ENCODE results near the gene MPL. TPM values are rescaled to one million over a fixed set of nuclear protein-coding genes. Genes with fewer than 3 reads are reported as not detected.
"Not testable (repeated sequence)": the region's sequence is repeated elsewhere in the genome, so short reads cannot be mapped to it uniquely, and the experiment has no call there.

Gene MPL
- total RNA-seq, 2 donors from 2014 or later: not detected

DNA sequence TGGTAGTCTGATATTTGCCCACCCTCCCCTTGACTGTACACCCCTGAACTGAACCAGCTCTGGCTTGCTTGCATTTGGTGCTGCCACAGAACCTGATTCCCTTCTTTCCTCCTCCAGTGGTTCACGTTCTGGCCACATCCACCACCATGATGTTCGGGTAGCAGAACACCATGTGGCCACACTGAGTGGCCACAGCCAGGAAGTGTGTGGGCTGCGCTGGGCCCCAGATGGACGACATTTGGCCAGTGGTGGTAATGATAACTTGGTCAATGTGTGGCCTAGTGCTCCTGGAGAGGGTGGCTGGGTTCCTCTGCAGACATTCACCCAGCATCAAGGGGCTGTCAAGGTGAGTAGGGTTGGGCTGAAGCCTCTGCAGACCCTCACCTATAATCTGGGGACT is 23.0 kb downstream of the MPL start:
- Mint-ChIP-seq H3K27me3 (no peaks in the 10 kb centered on the region), H3K4me1 (ENCODE audit: low read depth in 2 of 2) (peaks cover 47 to 59% of the 10 kb centered on the region in 2 donors), H3K36me3 (peaks cover 22% of the 10 kb centered on the region), H3K9me3 (no peaks in the 10 kb centered on the region), H3K27ac (peak overlapping the region; percentile 15 to 70), H3K4me3 (peak overlapping the region; percentile 97)
- ATAC-seq (no peak), DNase-seq (ENCODE audit: low spot score) (no peak)

- Mint-ChIP-seq H3K4me3 (no peak overlapping the region), H3K27ac (peak overlapping the region; percentile 76 to 84), H3K27me3 (no peaks in the 10 kb centered on the region), H3K4me1 (ENCODE audit: low read depth in 2 of 2) (peaks cover 57 to 62% of the 10 kb centered on the region in 2 donors), H3K36me3 (peaks cover 22% of the 10 kb centered on the region), H3K9me3 (no peaks in the 10 kb centered on the region)
- ATAC-seq (no peak), DNase-seq (ENCODE audit: low spot score) (no peak)
These were observed 25.8 kb downstream of the MPL start for GRCh38 chr1:43363283-43363934.

DNA sequence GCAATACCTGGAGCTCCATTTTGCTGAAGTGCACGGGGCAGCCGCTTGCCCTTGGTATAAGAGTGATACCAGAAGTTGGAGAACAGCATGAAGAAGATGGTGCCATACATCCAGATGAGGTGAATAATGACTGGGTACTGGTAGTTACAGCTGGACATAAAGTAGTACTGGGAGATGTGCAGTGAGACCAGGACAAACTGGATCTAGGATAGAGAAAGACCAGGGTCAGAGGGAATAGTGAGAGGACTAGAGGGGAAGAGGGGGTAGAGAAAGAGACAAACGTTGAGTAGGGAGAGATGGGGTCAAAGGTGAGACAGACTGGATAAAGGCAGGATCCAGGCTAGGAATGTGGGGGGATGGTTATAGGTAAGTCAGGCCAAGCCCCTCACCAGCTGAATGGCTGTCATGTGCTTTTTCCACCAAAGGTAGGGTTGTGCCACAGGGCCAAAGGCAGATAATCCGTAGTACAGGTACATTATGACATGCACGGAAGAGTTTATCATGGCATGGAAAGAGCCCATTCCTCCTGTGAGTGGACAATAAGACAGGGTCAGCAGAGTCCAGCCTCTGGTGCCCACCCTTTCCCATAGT is 26.4 kb downstream of the MPL start:
- no peak overlapping the region for H3K4me3 Mint-ChIP-seq
- peaks cover 22% of the 10 kb centered on the region for H3K36me3 Mint-ChIP-seq
- no peaks in the 10 kb centered on the region for H3K9me3 Mint-ChIP-seq

DNA sequence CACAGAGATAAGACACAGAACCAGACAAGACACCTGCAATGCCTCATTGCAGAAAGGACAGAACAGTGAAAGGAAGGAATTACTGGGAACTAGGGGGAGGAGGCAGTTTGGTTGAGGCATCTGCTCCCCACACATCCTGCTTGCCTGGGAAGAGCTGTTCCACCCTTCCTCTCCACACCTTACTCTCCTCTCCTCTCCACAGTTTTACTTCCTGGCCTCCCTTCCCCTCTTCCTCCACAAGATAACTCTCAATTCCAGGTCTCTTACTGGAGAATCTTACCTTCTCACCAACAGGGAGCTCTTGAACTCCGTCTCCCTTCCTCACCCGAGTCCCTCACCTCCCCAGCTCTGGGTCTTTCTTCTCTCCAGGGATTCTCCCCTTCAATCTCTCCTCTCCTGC is 28.1 kb downstream of the MPL start:
- Mint-ChIP-seq H3K27ac (peak overlapping the region; percentile 76 to 84), H3K4me3 (peak overlapping the region; percentile 94), H3K27me3 (no peaks in the 10 kb centered on the region), H3K4me1 (ENCODE audit: low read depth in 2 of 2) (peaks cover 54 to 58% of the 10 kb centered on the region in 2 donors), H3K36me3 (peaks cover 22% of the 10 kb centered on the region), H3K9me3 (no peaks in the 10 kb centered on the region)
- DNase-seq (ENCODE audit: low spot score) (no peak), ATAC-seq (no peak)

More for the DNA sequence above, 26.4 kb downstream of the MPL start:
- ATAC-seq (no peak), DNase-seq (ENCODE audit: low spot score) (no peak)
- Mint-ChIP-seq H3K4me1 (ENCODE audit: low read depth in 2 of 2) (peaks cover 60 to 66% of the 10 kb centered on the region in 2 donors), H3K27me3 (no peaks in the 10 kb centered on the region), H3K27ac (peak overlapping the region; percentile 76 to 84)

GRCh38 chr1:43366179-43366578 is 28.6 kb downstream of the MPL start:
- Mint-ChIP-seq H3K27me3 (no peaks in the 10 kb centered on the region), H3K9me3 (no peaks in the 10 kb centered on the region), H3K27ac (peak overlapping the region; percentile 76 to 84), H3K36me3 (peaks cover 21% of the 10 kb centered on the region), H3K4me1 (ENCODE audit: low read depth in 2 of 2) (peaks cover 54 to 59% of the 10 kb centered on the region in 2 donors), H3K4me3 (peak overlapping the region; percentile 94)
- DNase-seq (ENCODE audit: low spot score) (no peak), ATAC-seq (no peak)

DNA sequence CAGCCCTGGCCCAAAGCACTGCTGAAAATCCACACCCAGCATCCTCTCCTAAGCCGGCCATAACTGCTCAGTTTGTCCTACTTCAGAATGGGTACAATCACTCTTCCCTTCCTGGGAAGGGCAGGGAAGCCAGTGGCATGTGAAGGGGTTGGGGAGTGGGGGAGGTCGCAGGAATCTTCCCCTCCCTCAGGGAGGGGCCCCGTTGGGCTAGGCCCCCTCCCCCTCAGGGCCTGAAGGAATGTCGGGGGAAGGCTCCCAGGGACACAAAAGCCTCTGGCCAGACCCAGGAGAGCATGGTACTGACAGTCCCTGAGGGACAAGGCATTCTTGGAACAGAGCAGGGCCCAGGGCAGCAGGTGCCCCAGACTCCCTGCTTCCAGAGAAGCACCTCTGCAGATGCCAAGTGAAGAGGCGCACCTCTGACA is 29.0 kb downstream of the MPL start:
- Mint-ChIP-seq H3K27me3 (no peaks in the 10 kb centered on the region), H3K36me3 (peaks cover 17% of the 10 kb centered on the region), H3K9me3 (no peaks in the 10 kb centered on the region), H3K27ac (peak overlapping the region; percentile 80 to 84), H3K4me1 (ENCODE audit: low read depth in 2 of 2) (peaks cover 49 to 54% of the 10 kb centered on the region in 2 donors), H3K4me3 (peak overlapping the region; percentile 94)
- no peak for DNase-seq (ENCODE audit: low spot score)
- no peak for ATAC-seq

- DNase-seq (ENCODE audit: low spot score): no peak
- peaks cover 11% of the 10 kb centered on the region for H3K36me3 Mint-ChIP-seq
- no peaks in the 10 kb centered on the region for H3K9me3 Mint-ChIP-seq
- H3K4me1 Mint-ChIP-seq (ENCODE audit: low read depth in 2 of 2): peaks cover 43 to 48% of the 10 kb centered on the region in 2 donors
- H3K27me3 Mint-ChIP-seq: no peaks in the 10 kb centered on the region
- peak overlapping the region; percentile 80 to 84 for H3K27ac Mint-ChIP-seq
- peak overlapping the region; percentile 94 for H3K4me3 Mint-ChIP-seq
- peak; percentile 77 to 85 for ATAC-seq
These were observed 29.6 kb downstream of the MPL start for GRCh38 chr1:43367026-43367903.

- peak within 1 kb of the TSS; percentile 84 to 88 for H3K27ac Mint-ChIP-seq
- H3K9me3 Mint-ChIP-seq: no peaks in the 10 kb centered on the region
- peak; percentile 94 for DNase-seq (ENCODE audit: low spot score)
- peak; percentile 93 to 97 for ATAC-seq
- H3K4me3 Mint-ChIP-seq: peak within 1 kb of the TSS; percentile 94
- H3K4me1 Mint-ChIP-seq (ENCODE audit: low read depth in 2 of 2): peaks cover 42 to 45% of the 10 kb centered on the region in 2 donors
- H3K36me3 Mint-ChIP-seq: peaks cover 8% of the 10 kb centered on the region
- no peaks in the 10 kb centered on the region for H3K27me3 Mint-ChIP-seq
These were observed 30.5 kb downstream of the MPL start, which contains the start of gene ELOVL1 for GRCh38 chr1:43367904-43368645. Gene ELOVL1 (minus strand): TSS chr1:43368011. CDS start chr1:43365609, 2,402 bp downstream.

- H3K4me3 Mint-ChIP-seq: peak overlapping the region; percentile 94
These were observed 31.0 kb downstream of the MPL start for GRCh38 chr1:43368646-43369020.

GRCh38 chr1:43369779-43370178 is 32.2 kb downstream of the MPL start:
- not testable (repeated sequence) for ATAC-seq; H3K4me3 Mint-ChIP-seq; H3K27me3 Mint-ChIP-seq; DNase-seq (ENCODE audit: low spot score); H3K36me3 Mint-ChIP-seq; H3K9me3 Mint-ChIP-seq; H3K27ac Mint-ChIP-seq
- peaks cover 30% of the 10 kb centered on the region in 2 donors for H3K4me1 Mint-ChIP-seq (ENCODE audit: low read depth in 2 of 2)

More at GRCh38 chr1:43368646-43369020, 31.0 kb downstream of the MPL start:
- Mint-ChIP-seq H3K27me3 (no peaks in the 10 kb centered on the region), H3K9me3 (no peaks in the 10 kb centered on the region), H3K4me1 (ENCODE audit: low read depth in 2 of 2) (peaks cover 40 to 42% of the 10 kb centered on the region in 2 donors), H3K27ac (peak overlapping the region; percentile 84 to 88), H3K36me3 (peaks cover 7% of the 10 kb centered on the region)
- ATAC-seq (no peak), DNase-seq (ENCODE audit: low spot score) (no peak)

GRCh38 chr1:43370564-43370963 is 32.9 kb downstream of the MPL start:
- peak overlapping the region in 1 of 2 donors; percentile 38 for H3K27ac Mint-ChIP-seq
- peaks cover 22 to 23% of the 10 kb centered on the region in 2 donors for H3K4me1 Mint-ChIP-seq (ENCODE audit: low read depth in 2 of 2)
- DNase-seq (ENCODE audit: low spot score) (no peak), ATAC-seq (no peak)
- H3K27me3 Mint-ChIP-seq: no peaks in the 10 kb centered on the region
- H3K36me3 Mint-ChIP-seq: no peaks in the 10 kb centered on the region
- no peaks in the 10 kb centered on the region for H3K9me3 Mint-ChIP-seq
- peak overlapping the region; percentile 46 for H3K4me3 Mint-ChIP-seq

DNA sequence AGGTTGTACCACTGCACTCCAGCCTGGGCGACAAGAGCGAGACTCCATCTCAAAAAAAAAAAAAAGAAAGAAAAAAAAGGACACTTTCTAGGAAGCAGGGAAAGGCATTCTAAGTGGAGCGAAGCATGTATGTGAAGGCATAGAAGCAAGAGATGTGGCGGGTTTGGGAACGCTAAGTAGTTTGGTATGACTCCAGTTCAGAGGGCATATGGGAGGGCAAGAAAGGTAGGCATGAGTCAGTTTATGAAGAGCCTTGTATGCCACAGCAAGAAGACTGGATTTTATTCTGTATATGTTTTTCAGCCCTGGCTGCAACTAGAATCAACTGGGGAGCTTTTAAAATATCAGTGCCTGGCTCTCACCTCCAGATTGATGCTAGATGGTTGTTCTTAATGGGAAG is 34.6 kb downstream of the MPL start:
- H3K9me3 Mint-ChIP-seq: no peaks in the 10 kb centered on the region
- H3K36me3 Mint-ChIP-seq: no peaks in the 10 kb centered on the region
- H3K27ac Mint-ChIP-seq: no peak overlapping the region
- no peak overlapping the region for H3K4me3 Mint-ChIP-seq
- no peak for DNase-seq (ENCODE audit: low spot score)
- peaks cover 14 to 15% of the 10 kb centered on the region in 2 donors for H3K4me1 Mint-ChIP-seq (ENCODE audit: low read depth in 2 of 2)
- no peaks in the 10 kb centered on the region for H3K27me3 Mint-ChIP-seq
- ATAC-seq: no peak
